KMS-11 (cell line): ENCODE data around the gene PTGDS.

Experiments used
- H2AFZ ChIP-seq: fragments of 200-600 bp; sonication (generic); 2 replicates; pipeline ENCODE4 v1.6.1; 2016; ENCODE audit warnings: antibody characterized with exemption, mixed run types, low read depth
- H3K27ac ChIP-seq: fragments of 200-600 bp; sonication (generic); 2 replicates; pipeline ENCODE4 v1.6.1; 2016; ENCODE audit warnings: mild to moderate bottlenecking, mixed run types
- H3K27me3 ChIP-seq: fragments of 200-600 bp; sonication (generic); 2 replicates; pipeline ENCODE4 v1.6.1; 2017; ENCODE audit warnings: mild to moderate bottlenecking, low read depth, mixed run types, moderate library complexity; ENCODE audit not compliant: insufficient read depth
- H3K36me3 ChIP-seq: fragments of 200-600 bp; sonication (generic); 2 replicates; pipeline ENCODE4 v1.6.1; 2017; ENCODE audit warnings: mild to moderate bottlenecking, mixed run types; ENCODE audit not compliant: insufficient read depth
- H3K4me1 ChIP-seq: fragments of 200-600 bp; sonication (generic); 2 replicates; pipeline ENCODE4 v1.6.1; 2016; ENCODE audit warnings: mild to moderate bottlenecking, low read depth, mixed run types; ENCODE audit not compliant: poor library complexity, severe bottlenecking
- H3K4me2 ChIP-seq: fragments of 200-600 bp; sonication (generic); 2 replicates; pipeline ENCODE4 v1.7.0; 2016; ENCODE audit warnings: mild to moderate bottlenecking, mixed run types
- H3K4me3 ChIP-seq: fragments of 200-600 bp; sonication (generic); IDR thresholded peaks from 2 replicates; pipeline ENCODE4 v1.6.1; 2017; ENCODE audit warnings: low read depth, low read length, mixed read lengths; ENCODE audit not compliant: insufficient read depth
- H3K79me2 ChIP-seq: fragments of 200-600 bp; sonication (generic); 2 replicates; pipeline ENCODE4 v1.6.1; 2016; ENCODE audit warnings: low read depth, mixed run types; ENCODE audit not compliant: insufficient read depth
- H3K9ac ChIP-seq: fragments of 200-600 bp; sonication (generic); 2 replicates; pipeline ENCODE4 v1.6.1; 2016; ENCODE audit warnings: mild to moderate bottlenecking, mixed run types
- H4K20me1 ChIP-seq: fragments of 200-600 bp; sonication (generic); 2 replicates; pipeline ENCODE4 v1.6.1; 2016; ENCODE audit warnings: mild to moderate bottlenecking, mixed run types; ENCODE audit not compliant: insufficient read depth
- CTCF ChIP-seq: fragments of 200-600 bp; sonication (generic); conservative IDR thresholded peaks from 2 replicates; pipeline ENCODE4 v1.6.1; 2017; ENCODE audit warnings: low read depth, mild to moderate bottlenecking, antibody characterized with exemption, low read length, moderate library complexity, mixed read lengths

PTGDS gene

GRCh38 chr9:136956604-136957003, 20.7 kb upstream of the PTGDS start:
- no peaks in the 10 kb centered on the region for H4K20me1 ChIP-seq
- H3K36me3 ChIP-seq: no peaks in the 10 kb centered on the region
- no peak overlapping the region for H3K27ac ChIP-seq
- H3K9ac ChIP-seq: no peak overlapping the region
- H3K4me1 ChIP-seq: peaks cover 12% of the 10 kb centered on the region
- H3K79me2 ChIP-seq: no peaks in the 10 kb centered on the region
- H2AFZ ChIP-seq: no peak overlapping the region
- no peak for TF ChIP-seq CTCF
- H3K27me3 ChIP-seq: peaks cover 7% of the 10 kb centered on the region; the same call in 1 of the 2 replicates
- H3K4me2 ChIP-seq: no peak overlapping the region
- no peak overlapping the region for H3K4me3 ChIP-seq

GRCh38 chr9:136957461-136957860, 19.8 kb upstream of the PTGDS start:
- peaks cover 7% of the 10 kb centered on the region; the same call in 1 of the 2 replicates for H3K27me3 ChIP-seq
- no peak for TF ChIP-seq CTCF
- H2AFZ ChIP-seq: no peak overlapping the region
- H3K36me3 ChIP-seq: no peaks in the 10 kb centered on the region
- no peaks in the 10 kb centered on the region for H4K20me1 ChIP-seq
- H3K9ac ChIP-seq: no peak overlapping the region
- no peak overlapping the region for H3K27ac ChIP-seq
- peaks cover 17% of the 10 kb centered on the region for H3K4me1 ChIP-seq
- no peak overlapping the region for H3K4me2 ChIP-seq
- H3K4me3 ChIP-seq: no peak overlapping the region
- no peaks in the 10 kb centered on the region for H3K79me2 ChIP-seq

DNA sequence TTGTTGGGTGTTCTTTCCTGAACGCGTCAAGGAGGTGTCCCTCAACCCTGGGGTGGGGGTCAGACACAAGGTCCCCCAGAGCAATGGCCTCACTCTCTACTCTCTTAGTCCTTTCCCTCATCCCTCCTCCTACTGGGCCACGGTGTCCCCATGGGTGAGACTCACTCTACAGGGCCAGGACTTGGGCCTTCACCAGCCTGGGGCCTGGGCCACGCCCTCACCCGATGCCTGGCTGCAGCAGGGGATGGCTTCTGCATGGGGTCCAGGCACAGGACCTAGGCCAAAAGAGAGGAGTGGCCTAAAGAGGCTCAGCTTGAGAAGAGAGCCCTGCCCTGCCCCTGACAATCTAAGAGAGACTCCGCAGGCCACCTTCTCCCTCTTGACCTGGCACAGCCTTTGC, 19.4 kb upstream of the PTGDS start:
- Histone ChIP-seq H3K4me2 (no peak overlapping the region), H3K36me3 (no peaks in the 10 kb centered on the region), H4K20me1 (no peaks in the 10 kb centered on the region), H3K79me2 (no peaks in the 10 kb centered on the region), H3K27me3 (peaks cover 7% of the 10 kb centered on the region; the same call in 1 of the 2 replicates), H3K4me3 (no peak overlapping the region), H3K9ac (no peak overlapping the region), H3K27ac (no peak overlapping the region), H2AFZ (no peak overlapping the region), H3K4me1 (peaks cover 21% of the 10 kb centered on the region)
- TF ChIP-seq CTCF: no peak

GRCh38 chr9:136958473-136958872, 18.8 kb upstream of the PTGDS start:
- no peaks in the 10 kb centered on the region for H3K36me3 ChIP-seq
- peaks cover 22% of the 10 kb centered on the region for H3K4me1 ChIP-seq
- no peaks in the 10 kb centered on the region for H3K79me2 ChIP-seq
- H3K27me3 ChIP-seq: peaks cover 7% of the 10 kb centered on the region; the same call in 1 of the 2 replicates
- H3K27ac ChIP-seq: no peak overlapping the region
- H2AFZ ChIP-seq: no peak overlapping the region
- H3K4me2 ChIP-seq: no peak overlapping the region
- H3K4me3 ChIP-seq: no peak overlapping the region
- H4K20me1 ChIP-seq: no peaks in the 10 kb centered on the region
- no peak for TF ChIP-seq CTCF
- no peak overlapping the region for H3K9ac ChIP-seq
